Neural progenitor cell (in vitro differentiated cells): Measurements from ENCODE around the gene PDCD7. TPM values are rescaled to one million over a fixed set of nuclear protein-coding genes. Genes with fewer than 3 reads are reported as not detected.

Experiments
- DNase-seq: peaks from one replicate; pipeline ENCODE4 v3.0.0-alpha.2; 2016; ENCODE audit warnings: low spot score
- H2AFZ ChIP-seq: fragments of 200-600 bp; sonication (generic); replicated peaks from 2 replicates; pipeline ENCODE4 v1.6.1; 2016; ENCODE audit warnings: antibody characterized with exemption
- H3F3A ChIP-seq: fragments of 200-600 bp; sonication (generic); 2 replicates; pipeline ENCODE4 v1.6.1; 2016; ENCODE audit warnings: antibody characterized with exemption, low read depth
- H3K27ac ChIP-seq: fragments of 200-600 bp; sonication (generic); 2 replicates; pipeline ENCODE4 v1.5.1; 2016; ENCODE audit warnings: mild to moderate bottlenecking
- H3K27me3 ChIP-seq: fragments of 200-600 bp; sonication (generic); 2 replicates; pipeline ENCODE4 v1.6.1; 2016; ENCODE audit warnings: mild to moderate bottlenecking, moderate library complexity
- H3K36me3 ChIP-seq: fragments of 200-600 bp; sonication (generic); 2 replicates; pipeline ENCODE4 v1.5.1; 2016
- H3K4me1 ChIP-seq: fragments of 200-600 bp; sonication (generic); 2 replicates; pipeline ENCODE4 v1.6.1; 2016; ENCODE audit warnings: mixed run types
- H3K4me2 ChIP-seq: fragments of 200-600 bp; sonication (generic); 2 replicates; pipeline ENCODE4 v1.6.1; 2016
- H3K4me3 ChIP-seq: fragments of 200-600 bp; sonication (generic); 2 replicates; pipeline ENCODE4 v1.5.1; 2016
- H3K79me2 ChIP-seq: fragments of 200-600 bp; sonication (generic); 2 replicates; pipeline ENCODE4 v1.6.1; 2016; ENCODE audit warnings: low read depth
- H3K9ac ChIP-seq: fragments of 200-600 bp; sonication (generic); 2 replicates; pipeline ENCODE4 v1.6.1; 2016
- H3K9me3 ChIP-seq: fragments of 200-600 bp; sonication (generic); 2 replicates; pipeline ENCODE4 v1.5.1; 2016; ENCODE audit warnings: low read depth
- H4K20me1 ChIP-seq: fragments of 200-600 bp; sonication (generic); 2 replicates; pipeline ENCODE4 v1.6.1; 2016; ENCODE audit warnings: low read depth
- H3K27ac Mint-ChIP-seq: 3 replicates; pipeline ENCODE4 v1.8.0; 2021; ENCODE audit warnings: mixed read lengths
- H3K27me3 Mint-ChIP-seq: 2 replicates; pipeline ENCODE4 v1.8.0; 2022; ENCODE audit warnings: low read depth, mild to moderate bottlenecking, inconsistent platforms, moderate library complexity, mixed read lengths; ENCODE audit not compliant: insufficient read depth
- H3K36me3 Mint-ChIP-seq: 3 replicates; pipeline ENCODE4 v1.8.0; 2021; ENCODE audit warnings: mixed read lengths
- H3K4me1 Mint-ChIP-seq: 3 replicates; pipeline ENCODE4 v1.8.0; 2021; ENCODE audit warnings: mixed read lengths
- H3K4me3 Mint-ChIP-seq: 3 replicates; pipeline ENCODE4 v1.8.0; 2021; ENCODE audit warnings: mild to moderate bottlenecking, moderate library complexity, mixed read lengths
- H3K9me3 Mint-ChIP-seq: 3 replicates; pipeline ENCODE4 v1.8.0; 2020; ENCODE audit warnings: mixed read lengths
- EZH2 ChIP-seq: fragments of 200-600 bp; sonication (generic); IDR thresholded peaks from 2 replicates; pipeline ENCODE4 v1.6.1; 2017; ENCODE audit warnings: antibody characterized with exemption, mild to moderate bottlenecking, moderate library complexity
- EZH2phosphoT487 ChIP-seq: fragments of 200-600 bp; sonication (generic); IDR thresholded peaks from 2 replicates; pipeline ENCODE4 v1.6.1; 2017; ENCODE audit warnings: antibody characterized with exemption
- total RNA-seq: library from RNA; depleted of rRNA; stranded (reverse); fragments of >200 nt; gene quantifications from 2 replicates; pipeline ENCODE4 v1.2.3, GENCODE V29; 2015; ENCODE audit warnings: low replicate concordance
- TF ChIP-seq, protein P1 (sequence below): fragments of 200-600 bp; sonication (generic); IDR thresholded peaks from 2 replicates; pipeline ENCODE4 v1.5.1; 2017; ENCODE audit warnings: antibody characterized with exemption, mild to moderate bottlenecking

Gene PDCD7
- total RNA-seq, 1 donor from 2014 or later, result 24.7 TPM

DNA sequence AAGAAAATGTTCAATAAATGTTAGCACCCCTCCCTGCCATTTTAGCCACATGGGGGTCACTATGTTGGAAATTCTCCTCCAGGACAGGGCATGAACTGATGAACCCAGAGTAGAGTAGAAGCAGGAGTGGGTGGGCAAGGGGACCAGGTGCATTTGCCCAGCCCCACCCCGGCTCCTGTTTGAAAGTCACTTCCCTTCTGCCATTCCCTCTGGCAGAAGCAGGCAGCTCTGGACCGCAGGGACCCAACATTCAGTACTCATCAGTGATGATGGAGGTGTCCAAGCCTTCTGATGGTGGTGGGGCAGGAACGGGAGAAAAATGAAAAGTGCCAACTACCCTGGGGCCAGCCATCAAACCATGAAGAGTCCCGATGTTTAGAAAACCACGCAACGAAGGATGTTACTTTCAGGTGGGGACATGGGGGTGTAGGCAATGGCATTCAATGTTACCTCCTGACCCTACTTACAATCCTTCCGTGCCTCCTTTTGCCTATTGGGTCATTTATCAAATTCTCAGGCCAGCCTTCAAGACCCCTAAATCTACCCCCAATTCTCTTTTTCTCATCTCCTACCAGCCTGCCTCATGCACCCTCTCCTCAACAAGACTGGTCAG is 35.9 kb downstream of the PDCD7 start:
- TF ChIP-seq, protein P1, sequence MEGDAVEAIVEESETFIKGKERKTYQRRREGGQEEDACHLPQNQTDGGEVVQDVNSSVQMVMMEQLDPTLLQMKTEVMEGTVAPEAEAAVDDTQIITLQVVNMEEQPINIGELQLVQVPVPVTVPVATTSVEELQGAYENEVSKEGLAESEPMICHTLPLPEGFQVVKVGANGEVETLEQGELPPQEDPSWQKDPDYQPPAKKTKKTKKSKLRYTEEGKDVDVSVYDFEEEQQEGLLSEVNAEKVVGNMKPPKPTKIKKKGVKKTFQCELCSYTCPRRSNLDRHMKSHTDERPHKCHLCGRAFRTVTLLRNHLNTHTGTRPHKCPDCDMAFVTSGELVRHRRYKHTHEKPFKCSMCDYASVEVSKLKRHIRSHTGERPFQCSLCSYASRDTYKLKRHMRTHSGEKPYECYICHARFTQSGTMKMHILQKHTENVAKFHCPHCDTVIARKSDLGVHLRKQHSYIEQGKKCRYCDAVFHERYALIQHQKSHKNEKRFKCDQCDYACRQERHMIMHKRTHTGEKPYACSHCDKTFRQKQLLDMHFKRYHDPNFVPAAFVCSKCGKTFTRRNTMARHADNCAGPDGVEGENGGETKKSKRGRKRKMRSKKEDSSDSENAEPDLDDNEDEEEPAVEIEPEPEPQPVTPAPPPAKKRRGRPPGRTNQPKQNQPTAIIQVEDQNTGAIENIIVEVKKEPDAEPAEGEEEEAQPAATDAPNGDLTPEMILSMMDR, result no peak
- TF ChIP-seq EZH2phosphoT487 (no peak), EZH2 (no peak)
- H3K4me1 Mint-ChIP-seq, result peaks cover 9% of the 10 kb centered on the region
- peaks cover 6% of the 10 kb centered on the region for H3K27me3 ChIP-seq
- H3K4me1 ChIP-seq, result no peaks in the 10 kb centered on the region
- no peak overlapping the region for H3K27ac ChIP-seq
- H3K4me3 ChIP-seq, result no peak overlapping the region
- no peaks in the 10 kb centered on the region for H4K20me1 ChIP-seq
- H3K9me3 Mint-ChIP-seq, result no peaks in the 10 kb centered on the region
- H3K4me2 ChIP-seq, result no peak overlapping the region
- peaks cover 20% of the 10 kb centered on the region for H3K36me3 Mint-ChIP-seq
- DNase-seq, result no peak
- no peaks in the 10 kb centered on the region for H3K36me3 ChIP-seq
- H3K27me3 Mint-ChIP-seq, result peaks cover 2% of the 10 kb centered on the region
- no peak overlapping the region for H3K4me3 Mint-ChIP-seq
- no peak overlapping the region for H2AFZ ChIP-seq
- H3K9ac ChIP-seq, result no peak overlapping the region
- peaks cover 2% of the 10 kb centered on the region for H3F3A ChIP-seq
- H3K9me3 ChIP-seq, result no peaks in the 10 kb centered on the region
- H3K79me2 ChIP-seq, result no peaks in the 10 kb centered on the region
- H3K27ac Mint-ChIP-seq, result no peak overlapping the region

DNA sequence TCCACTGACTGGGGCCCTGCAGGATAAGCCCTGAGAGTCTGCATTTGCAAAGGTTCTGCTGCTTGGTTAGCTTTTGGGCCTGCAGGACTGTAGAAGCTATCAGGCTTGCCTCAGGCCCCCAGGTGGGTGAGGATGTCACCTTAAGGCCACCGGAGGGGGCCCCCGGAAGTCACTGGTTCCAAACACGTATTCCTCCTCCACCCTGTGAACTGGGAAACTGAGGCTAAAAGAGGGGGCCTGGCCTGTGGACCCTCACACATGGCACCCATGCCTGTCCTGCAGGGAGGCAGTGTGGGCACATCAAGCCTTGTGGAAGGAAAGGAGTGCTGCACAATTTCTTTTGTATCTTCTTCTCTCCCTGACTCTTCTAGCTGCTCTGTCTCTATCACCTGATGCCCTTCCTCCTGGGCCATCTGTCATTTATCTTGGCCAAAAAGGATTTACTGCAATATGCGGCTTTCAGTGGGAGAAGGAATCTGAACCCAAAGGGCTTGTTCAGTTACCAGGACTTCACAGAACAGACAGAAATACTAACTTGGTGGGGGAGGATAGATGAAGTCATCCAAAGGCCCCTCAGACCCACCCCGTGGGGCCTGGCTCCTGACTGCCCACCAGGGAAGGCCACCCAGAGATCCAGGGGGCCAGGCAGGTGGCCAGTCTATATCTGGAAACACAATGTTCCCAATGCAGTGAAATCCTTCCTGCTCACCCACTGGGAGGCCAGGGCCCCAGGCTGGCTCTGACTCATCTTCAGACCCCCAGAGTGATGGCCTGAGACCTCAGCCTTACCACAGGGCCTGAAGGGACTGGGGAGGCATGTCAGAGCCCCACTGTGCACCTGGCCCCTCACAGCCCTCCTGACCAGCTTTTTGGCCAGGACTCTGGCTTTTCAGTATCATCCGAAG is 36.9 kb downstream of the PDCD7 start:
- Histone ChIP-seq H3K27me3 (no peaks in the 10 kb centered on the region), H3K27ac (no peak overlapping the region), H4K20me1 (no peaks in the 10 kb centered on the region), H3K4me3 (no peak overlapping the region), H3K4me1 (no peaks in the 10 kb centered on the region), H3K4me2 (no peak overlapping the region), H2AFZ (no peak overlapping the region), H3K9ac (no peak overlapping the region), H3K36me3 (no peaks in the 10 kb centered on the region), H3F3A (peaks cover 1% of the 10 kb centered on the region), H3K9me3 (no peaks in the 10 kb centered on the region), H3K79me2 (no peaks in the 10 kb centered on the region)
- Mint-ChIP-seq H3K4me1 (peaks cover 9% of the 10 kb centered on the region), H3K27ac (no peak overlapping the region), H3K9me3 (no peaks in the 10 kb centered on the region), H3K27me3 (peaks cover 2% of the 10 kb centered on the region), H3K4me3 (no peak overlapping the region), H3K36me3 (peaks cover 19% of the 10 kb centered on the region)
- no peak for DNase-seq
- TF ChIP-seq EZH2phosphoT487, result no peak
- TF ChIP-seq EZH2, result no peak
- TF ChIP-seq, protein P1, result no peak

DNA sequence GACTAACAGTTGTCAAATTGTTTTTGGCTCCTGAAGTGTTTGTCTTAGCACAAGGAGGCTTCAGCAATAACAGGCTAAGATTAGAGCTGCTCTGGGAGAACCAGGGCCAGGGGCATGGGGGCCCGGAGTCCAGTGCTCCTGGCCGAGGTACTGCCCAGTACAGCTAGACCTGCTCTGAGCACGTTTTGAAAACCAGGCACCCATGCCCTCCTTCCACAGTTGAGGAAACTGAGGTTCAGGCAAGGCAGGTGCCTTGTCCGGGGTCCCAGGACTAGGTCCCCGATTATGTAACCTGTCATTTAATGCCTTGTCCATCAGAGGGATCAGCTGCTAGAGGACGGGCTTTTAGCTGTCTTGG is 37.9 kb downstream of the PDCD7 start:
- H3K4me2 ChIP-seq, result no peak overlapping the region
- Mint-ChIP-seq H3K4me1 (peaks cover 9% of the 10 kb centered on the region), H3K36me3 (peaks cover 15% of the 10 kb centered on the region), H3K4me3 (no peak overlapping the region), H3K9me3 (no peaks in the 10 kb centered on the region), H3K27me3 (peaks cover 2% of the 10 kb centered on the region), H3K27ac (no peak overlapping the region)
- no peak for TF ChIP-seq EZH2phosphoT487
- TF ChIP-seq, protein P1, result no peak
- no peak for TF ChIP-seq EZH2
- no peak for DNase-seq
- no peak overlapping the region for H3K9ac ChIP-seq
- no peak overlapping the region for H3K4me3 ChIP-seq
- no peaks in the 10 kb centered on the region for H3K36me3 ChIP-seq
- H3K27ac ChIP-seq, result no peak overlapping the region
- H4K20me1 ChIP-seq, result no peaks in the 10 kb centered on the region
- no peaks in the 10 kb centered on the region for H3K79me2 ChIP-seq
- no peaks in the 10 kb centered on the region for H3F3A ChIP-seq
- H3K27me3 ChIP-seq, result no peaks in the 10 kb centered on the region
- no peak overlapping the region for H2AFZ ChIP-seq
- no peaks in the 10 kb centered on the region for H3K9me3 ChIP-seq
- H3K4me1 ChIP-seq, result no peaks in the 10 kb centered on the region
